ENCODE data around the gene CFLAR. TPM values are rescaled to one million over a fixed set of nuclear protein-coding genes. Genes with fewer than 3 reads are reported as not detected.
"Not testable (repeated sequence)": the region's sequence is repeated elsewhere in the genome, so short reads cannot be mapped to it uniquely, and the experiment has no call there.

CFLAR gene
- total RNA-seq, 1 donor from 2014 or later = 103 TPM

DNA sequence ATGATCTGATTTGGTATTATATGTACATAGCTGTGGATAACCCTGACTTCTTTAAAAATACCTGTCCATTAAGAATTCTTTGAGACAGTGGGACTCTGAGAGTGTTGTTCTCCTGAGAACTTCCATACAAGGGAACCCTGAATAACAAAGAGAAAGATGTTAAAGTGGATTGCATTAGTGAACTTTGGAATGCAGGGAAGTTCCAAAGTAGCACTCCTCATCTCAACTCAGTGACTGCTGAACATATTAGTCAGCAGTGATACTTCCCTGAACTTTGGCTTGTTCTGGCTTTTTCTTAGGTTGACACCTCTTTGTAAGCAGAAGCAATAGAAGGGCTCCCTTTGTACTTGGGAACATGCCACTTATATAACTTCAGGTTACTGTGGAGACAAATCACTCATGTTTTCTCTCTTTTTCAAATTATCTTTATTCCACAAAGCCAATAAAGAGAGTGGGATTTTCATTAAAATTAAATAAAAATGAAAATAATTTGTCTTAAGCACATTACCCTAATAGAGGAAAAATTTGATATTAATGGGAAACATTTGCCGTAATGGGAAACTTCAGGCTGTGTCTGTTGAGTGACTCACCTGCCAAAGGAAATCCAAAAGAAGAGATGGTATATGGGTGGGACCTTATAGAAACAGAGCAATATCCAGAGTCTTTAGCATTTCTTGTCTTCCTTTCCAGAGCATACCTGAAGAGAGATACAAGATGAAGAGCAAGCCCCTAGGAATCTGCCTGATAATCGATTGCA, 33.3 kb downstream of the CFLAR start:
- DNase-seq (ENCODE audit: low read depth) = peak; percentile 99
- TF ChIP-seq, protein P1, sequence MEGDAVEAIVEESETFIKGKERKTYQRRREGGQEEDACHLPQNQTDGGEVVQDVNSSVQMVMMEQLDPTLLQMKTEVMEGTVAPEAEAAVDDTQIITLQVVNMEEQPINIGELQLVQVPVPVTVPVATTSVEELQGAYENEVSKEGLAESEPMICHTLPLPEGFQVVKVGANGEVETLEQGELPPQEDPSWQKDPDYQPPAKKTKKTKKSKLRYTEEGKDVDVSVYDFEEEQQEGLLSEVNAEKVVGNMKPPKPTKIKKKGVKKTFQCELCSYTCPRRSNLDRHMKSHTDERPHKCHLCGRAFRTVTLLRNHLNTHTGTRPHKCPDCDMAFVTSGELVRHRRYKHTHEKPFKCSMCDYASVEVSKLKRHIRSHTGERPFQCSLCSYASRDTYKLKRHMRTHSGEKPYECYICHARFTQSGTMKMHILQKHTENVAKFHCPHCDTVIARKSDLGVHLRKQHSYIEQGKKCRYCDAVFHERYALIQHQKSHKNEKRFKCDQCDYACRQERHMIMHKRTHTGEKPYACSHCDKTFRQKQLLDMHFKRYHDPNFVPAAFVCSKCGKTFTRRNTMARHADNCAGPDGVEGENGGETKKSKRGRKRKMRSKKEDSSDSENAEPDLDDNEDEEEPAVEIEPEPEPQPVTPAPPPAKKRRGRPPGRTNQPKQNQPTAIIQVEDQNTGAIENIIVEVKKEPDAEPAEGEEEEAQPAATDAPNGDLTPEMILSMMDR (conservative IDR thresholded peaks at IDR 0.05; ENCODE audit: low read depth, low read length) = no peak
- no peak overlapping the region for H3K4me3 ChIP-seq (ENCODE audit: low read depth, low read length)

DNA sequence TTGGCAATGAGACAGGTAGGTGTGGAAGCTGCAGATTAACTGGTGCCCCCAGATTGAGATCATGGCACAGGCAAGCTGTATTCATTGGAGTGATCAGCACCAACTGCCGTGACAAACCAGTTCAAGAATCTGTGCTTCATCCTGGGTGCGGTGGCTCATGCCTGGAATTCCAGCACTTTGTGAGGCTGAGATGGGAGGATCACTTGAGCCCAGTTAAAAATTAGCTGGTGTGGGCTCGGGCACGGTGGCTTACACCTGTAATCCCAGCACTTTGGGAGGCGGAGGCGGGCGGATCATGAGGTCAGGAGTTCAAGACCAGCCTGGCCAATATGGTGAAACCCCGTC, 33.8 kb downstream of the CFLAR start:
- peak; percentile 83 for DNase-seq (ENCODE audit: low read depth)
- not testable (repeated sequence) for H3K4me3 ChIP-seq (ENCODE audit: low read depth, low read length)

DNA sequence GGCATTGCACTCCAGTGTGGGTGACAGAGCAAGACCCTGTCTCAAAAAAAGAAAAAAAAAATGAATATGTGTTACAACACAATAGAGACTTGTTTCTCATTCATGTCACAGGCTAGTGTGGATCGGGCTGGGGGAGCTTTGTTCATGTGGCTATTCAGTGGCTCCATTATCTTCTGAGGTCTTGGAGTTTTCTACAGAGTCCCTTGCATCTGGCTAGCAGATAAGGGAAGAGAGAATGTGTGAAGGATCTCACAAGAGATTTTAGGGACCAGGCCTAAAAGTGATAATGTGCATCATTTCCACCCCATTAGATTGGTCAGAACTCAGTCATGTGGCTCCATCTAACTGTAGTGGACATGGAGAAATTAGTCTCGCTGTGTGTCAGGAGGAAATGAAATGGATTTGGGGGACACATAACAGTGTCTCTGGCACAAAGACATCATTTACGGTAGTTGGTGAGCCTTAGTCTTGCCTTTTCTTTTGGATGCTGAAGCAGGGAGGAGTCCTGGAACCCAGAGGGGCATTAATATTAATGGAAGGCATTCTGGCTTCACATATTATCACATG, 34.6 kb downstream of the CFLAR start:
- peak overlapping the region; percentile 34 for H3K4me3 ChIP-seq (ENCODE audit: low read depth, low read length)
- no peak for DNase-seq (ENCODE audit: low read depth)

DNA sequence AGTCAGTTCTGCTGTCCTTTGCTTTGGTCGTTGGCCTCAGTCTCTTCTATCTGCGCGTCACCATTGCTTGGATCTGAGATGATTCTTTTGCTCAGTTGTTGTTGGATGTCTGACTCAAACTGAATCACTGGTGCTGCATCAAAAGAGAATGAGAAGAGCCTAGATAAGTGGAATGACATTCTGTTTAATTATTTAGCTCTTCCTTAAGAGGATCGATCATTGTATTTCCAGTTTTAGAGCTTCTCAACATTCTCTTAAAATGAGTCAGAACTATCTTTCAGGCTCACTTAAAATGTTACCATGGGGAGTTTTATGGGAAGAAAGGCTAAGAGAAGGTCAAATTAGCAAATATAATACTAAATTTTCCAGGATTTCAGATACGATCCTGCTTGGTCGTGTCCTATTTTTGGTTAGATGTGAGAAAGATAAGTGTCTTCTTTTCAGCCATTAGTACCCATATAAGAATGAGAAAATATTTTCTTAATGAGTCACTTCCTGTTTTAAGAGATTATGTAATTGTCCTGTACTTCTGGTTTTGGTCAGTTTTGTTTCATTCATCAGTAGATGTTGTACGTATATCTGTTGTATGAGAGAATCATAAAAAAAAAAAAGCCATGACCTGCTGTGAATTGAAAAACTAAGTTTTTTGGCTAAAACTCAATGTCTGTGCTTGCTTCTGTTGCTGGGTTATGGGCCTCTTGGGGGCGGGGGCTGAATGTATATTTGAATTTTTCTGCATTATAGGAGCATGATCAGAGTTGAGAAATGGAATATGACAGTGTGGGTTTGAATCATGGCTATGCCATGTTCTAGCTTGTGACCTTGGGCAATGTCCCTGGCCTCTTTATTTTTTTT, 35.4 kb downstream of the CFLAR start:
- TF ChIP-seq, protein P1 (conservative IDR thresholded peaks at IDR 0.05; ENCODE audit: low read depth, low read length) = no peak
- peak overlapping the region; percentile 34 for H3K4me3 ChIP-seq (ENCODE audit: low read depth, low read length)
- peak; percentile 91 for DNase-seq (ENCODE audit: low read depth)

More for the DNA sequence above, 34.6 kb downstream of the CFLAR start:
- TF ChIP-seq, protein P1 (conservative IDR thresholded peaks at IDR 0.05; ENCODE audit: low read depth, low read length) = no peak

DNA sequence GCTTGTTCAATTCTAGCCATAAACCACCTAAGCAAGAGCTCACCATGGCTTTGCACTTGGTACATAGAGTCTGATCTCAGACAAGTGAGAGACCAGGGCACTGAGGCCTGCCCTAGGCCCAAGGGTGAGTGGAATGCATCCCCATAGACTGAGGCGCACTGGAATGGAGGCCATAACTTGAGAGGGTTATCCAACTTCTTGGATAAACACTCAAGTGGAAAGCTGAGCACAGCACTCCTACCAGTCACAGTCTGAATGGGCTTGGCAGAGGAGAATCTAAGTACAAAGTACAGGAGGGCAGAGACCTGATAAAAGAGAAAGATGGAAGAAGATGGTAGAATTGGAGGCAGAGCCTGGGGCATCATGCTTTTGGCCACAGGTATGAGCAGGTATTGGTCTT, 36.6 kb downstream of the CFLAR start:
- TF ChIP-seq, protein P1 (conservative IDR thresholded peaks at IDR 0.05; ENCODE audit: low read depth, low read length) = no peak
- no peak for DNase-seq (ENCODE audit: low read depth)
- no peak overlapping the region for H3K4me3 ChIP-seq (ENCODE audit: low read depth, low read length)

DNA sequence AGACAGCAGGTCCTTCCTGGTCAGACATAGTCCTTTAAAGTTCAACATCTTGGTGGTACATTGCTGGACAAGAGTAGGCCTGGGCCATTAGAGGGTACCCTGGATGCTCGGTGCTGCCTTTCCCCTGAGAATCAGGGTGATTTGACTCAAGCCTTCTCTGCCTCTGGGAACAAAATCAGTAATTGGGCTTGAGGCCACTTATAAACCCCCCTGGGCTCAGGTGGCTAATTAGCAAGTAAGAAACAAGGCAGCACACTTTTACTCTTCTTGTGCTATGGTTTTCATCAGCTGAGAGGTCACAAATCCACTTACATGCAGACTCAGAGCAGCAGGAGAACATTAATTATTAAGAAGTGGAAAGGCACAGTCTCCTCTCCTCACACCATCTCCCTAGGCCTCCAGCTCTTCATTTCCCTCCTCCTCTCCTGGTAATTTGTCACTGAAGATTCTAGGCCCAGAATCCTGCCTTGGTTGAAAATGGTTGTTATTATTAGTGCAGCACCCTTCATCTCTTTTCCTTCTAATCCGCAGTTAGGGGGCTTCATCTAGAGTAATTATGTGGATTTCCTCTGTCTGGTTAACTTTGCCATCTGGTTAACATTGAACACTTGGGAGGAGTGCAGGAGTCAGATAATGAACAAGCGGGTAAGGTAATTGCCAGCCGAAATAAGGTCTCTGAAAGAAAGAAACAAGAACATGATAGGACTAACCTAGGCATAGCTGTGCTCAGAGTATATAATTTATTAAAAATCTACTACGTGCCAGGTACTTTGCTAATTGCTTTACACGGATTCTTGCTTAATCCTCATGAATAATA, 37.2 kb downstream of the CFLAR start:
- no peak for DNase-seq (ENCODE audit: low read depth)
- H3K4me3 ChIP-seq (ENCODE audit: low read depth, low read length) = no peak overlapping the region

More for the DNA sequence above, 37.2 kb downstream of the CFLAR start:
- TF ChIP-seq, protein P1 (conservative IDR thresholded peaks at IDR 0.05; ENCODE audit: low read depth, low read length) = no peak
